Heart right ventricle (tissue), 16 donors: ENCODE measurements around the gene SLC2A6. TPM values are rescaled to one million over a fixed set of nuclear protein-coding genes. Genes with fewer than 3 reads are reported as not detected.

Experiments
- ATAC-seq, 8 donors: fragments of 200-7000 bp; cut with Tn5 transposase; one replicate each; pipeline ENCODE4 v1.9.1; 2020; ENCODE audit warnings: mild to moderate bottlenecking in 8 of 8, moderate library complexity in 8 of 8, moderate number of reproducible peaks in 1 of 8
- DNase-seq, 2 donors: peaks; one replicate each; pipeline ENCODE4 v3.0.0-alpha.2; 2020
- H3K27ac ChIP-seq, 10 donors: fragments of 200-600 bp; sonication (generic) in 2 of 10; one replicate each; pipeline versions ENCODE4 v1.5.0 to v1.8.0; 2020 to 2022; ENCODE audit warnings: mild to moderate bottlenecking in 3 of 10
- H3K27me3 ChIP-seq, 7 donors: fragments of 200-600 bp; one replicate each; pipeline ENCODE4 v1.8.0; 2021 to 2022; ENCODE audit warnings: mild to moderate bottlenecking in 2 of 7
- H3K36me3 ChIP-seq, 9 donors: fragments of 200-600 bp; sonication (generic) in 1 of 9; one replicate each; pipeline versions ENCODE4 v1.5.0 to v1.8.0; 2020 to 2022; ENCODE audit warnings: mild to moderate bottlenecking in 2 of 9
- H3K4me1 ChIP-seq, 9 donors: fragments of 200-600 bp; sonication (generic) in 1 of 9; one replicate each; pipeline versions ENCODE4 v1.5.0 to v1.8.0; 2020 to 2022; ENCODE audit warnings: mild to moderate bottlenecking in 4 of 9
- H3K4me3 ChIP-seq, 10 donors: fragments of 200-600 bp; sonication (generic) in 2 of 10; one replicate each; pipeline versions ENCODE4 v1.5.0 to v1.8.0; 2020 to 2022; ENCODE audit warnings: mild to moderate bottlenecking in 7 of 10, moderate library complexity in 2 of 10
- H3K9me3 ChIP-seq, 11 donors: fragments of 200-600 bp in 10 of 11; sonication (generic) in 2 of 11; one replicate each; pipeline versions ENCODE4 v1.5.0 to v1.8.0; 2013 to 2022; ENCODE audit warnings: mild to moderate bottlenecking in 2 of 11, control low read depth in 1 of 11, moderate library complexity in 1 of 11
- WGBS, 2 donors: extraction: QIAGEN DNeasy Blood & Tissue Kit; methylation state at CpG; one replicate each; pipeline ENCODE4 v1.1.7; 2013; ENCODE audit warnings: inconsistent platforms in 1 of 2; 5-methylcytosine and 5-hydroxymethylcytosine counted together
- intact Hi-C, 10 donors: fragments of 100-400 bp; cut with DNase I; formaldehyde crosslinking; loops; one replicate each; pipeline versions ENCODE4 v1.11.1 to v1.14.2; 2022
- polyA plus RNA-seq, 2 donors: library from polyadenylated mRNA; stranded (reverse); fragments of 200-250 nt; gene quantifications; one replicate each; pipeline ENCODE4 v1.2.3, GENCODE V29; 2013
- total RNA-seq, 10 donors: library from RNA; stranded (reverse); fragmentation: NEBNext Ultra II Directional in 3 of 10; extraction: Animal tissue kit (Norgen Biotek cat#: 25700) in 3 of 10; gene quantifications; one replicate each; pipeline versions ENCODE4 v1.2.1 to v1.2.4, GENCODE V29; 2021 to 2023
- TF ChIP-seq, protein P1 (sequence below), 9 donors: fragments of 200-600 bp; sonication (generic) in 2 of 9; IDR thresholded peaks; one replicate each; pipeline versions ENCODE4 v1.5.0 to v1.8.0; 2021 to 2022; ENCODE audit warnings: antibody characterized with exemption in 9 of 9, mild to moderate bottlenecking in 5 of 9, moderate library complexity in 1 of 9
- donor health status: Arrhythmogenic right ventricular cardiomyopathy.
- donor health status: ischemic (EF 13 %, LVEDD 7.1; RV severe dilation, severe dysfunction).
- donor health status: healthy with polysubstance abuse.
- donor health status: DM: no; HTN: yes; CAD: no.
- donor health status: DM: no; HTN: no; CAD: no.
- donor health status: ischemic (EF 25% LVEDD 6.9; RV normal size, moderate dysfunction).
- donor health status: ischemic (EF 25% LVEDD 5.7; RV mildly dilated, moderate dysfunction).
- donor health status: healthy.
- donor health status: DM: yes; HTN: yes; CAD: no.
- donor health status: Ischemic cardiomyopathy.
- donor health status: ischemic (EF 35%, LVEDD 5.7; RV mildly dilated, moderate dysfunction).
- donor health status: nonischemic (EF 11% LVEDD 7.7; RV severe dilation, severe dysfunction).
- donor health status: DM: yes; HTN: yes; CAD: no.
- donor health status: PGD.
- donor health status: ischemic (EF 29% LVEDD 5.4; RV normal size, mild dysfunction).
- donor health status: nonischemic (EF 23%, LVEDD 6.1; RV moderate dilation, normal function).

Gene SLC2A6
- total and polyA plus RNA-seq, 12 donors: 1.3 to 7.0 (median 2.5) TPM

DNA sequence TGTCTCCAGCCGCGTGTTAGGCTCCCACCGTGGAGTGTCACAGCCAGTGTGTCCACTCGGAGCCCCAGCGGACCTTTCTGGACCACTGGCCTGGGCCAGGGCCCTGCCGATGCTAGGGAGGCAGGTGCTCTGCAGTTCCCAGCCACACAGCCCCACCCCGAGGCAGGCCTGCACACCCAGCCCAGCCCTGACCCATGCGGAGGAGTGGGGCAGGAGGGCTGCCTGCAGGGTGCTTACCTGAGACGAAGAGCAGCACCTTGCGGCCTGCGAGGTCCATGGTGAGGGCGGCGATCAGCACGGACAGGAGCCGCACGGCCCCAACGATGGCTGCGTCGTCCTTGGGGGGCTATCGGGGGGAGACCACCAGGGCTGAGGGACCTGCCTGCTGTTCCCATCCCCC is 5.2 kb downstream of the SLC2A6 start:
- H3K4me3 ChIP-seq: no peak overlapping the region
- H3K36me3 ChIP-seq: peaks cover 0 to 58% (median 0%) of the 10 kb centered on the region in 9 donors
- WGBS, 2 donors: 91 to 93% methylated on average over 20 of the region's 20 CpGs
- intact Hi-C loops: no loop called here
- TF ChIP-seq, protein P1, sequence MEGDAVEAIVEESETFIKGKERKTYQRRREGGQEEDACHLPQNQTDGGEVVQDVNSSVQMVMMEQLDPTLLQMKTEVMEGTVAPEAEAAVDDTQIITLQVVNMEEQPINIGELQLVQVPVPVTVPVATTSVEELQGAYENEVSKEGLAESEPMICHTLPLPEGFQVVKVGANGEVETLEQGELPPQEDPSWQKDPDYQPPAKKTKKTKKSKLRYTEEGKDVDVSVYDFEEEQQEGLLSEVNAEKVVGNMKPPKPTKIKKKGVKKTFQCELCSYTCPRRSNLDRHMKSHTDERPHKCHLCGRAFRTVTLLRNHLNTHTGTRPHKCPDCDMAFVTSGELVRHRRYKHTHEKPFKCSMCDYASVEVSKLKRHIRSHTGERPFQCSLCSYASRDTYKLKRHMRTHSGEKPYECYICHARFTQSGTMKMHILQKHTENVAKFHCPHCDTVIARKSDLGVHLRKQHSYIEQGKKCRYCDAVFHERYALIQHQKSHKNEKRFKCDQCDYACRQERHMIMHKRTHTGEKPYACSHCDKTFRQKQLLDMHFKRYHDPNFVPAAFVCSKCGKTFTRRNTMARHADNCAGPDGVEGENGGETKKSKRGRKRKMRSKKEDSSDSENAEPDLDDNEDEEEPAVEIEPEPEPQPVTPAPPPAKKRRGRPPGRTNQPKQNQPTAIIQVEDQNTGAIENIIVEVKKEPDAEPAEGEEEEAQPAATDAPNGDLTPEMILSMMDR (IDR thresholded peaks at IDR 0.05): no peak
- ATAC-seq (no peak), DNase-seq (no peak)
- no peak overlapping the region for H3K27ac ChIP-seq
- H3K4me1 ChIP-seq: peaks cover 4 to 59% (median 10%) of the 10 kb centered on the region in 9 donors
- H3K27me3 ChIP-seq: no peaks in the 10 kb centered on the region
- H3K9me3 ChIP-seq: no peaks in the 10 kb centered on the region

DNA sequence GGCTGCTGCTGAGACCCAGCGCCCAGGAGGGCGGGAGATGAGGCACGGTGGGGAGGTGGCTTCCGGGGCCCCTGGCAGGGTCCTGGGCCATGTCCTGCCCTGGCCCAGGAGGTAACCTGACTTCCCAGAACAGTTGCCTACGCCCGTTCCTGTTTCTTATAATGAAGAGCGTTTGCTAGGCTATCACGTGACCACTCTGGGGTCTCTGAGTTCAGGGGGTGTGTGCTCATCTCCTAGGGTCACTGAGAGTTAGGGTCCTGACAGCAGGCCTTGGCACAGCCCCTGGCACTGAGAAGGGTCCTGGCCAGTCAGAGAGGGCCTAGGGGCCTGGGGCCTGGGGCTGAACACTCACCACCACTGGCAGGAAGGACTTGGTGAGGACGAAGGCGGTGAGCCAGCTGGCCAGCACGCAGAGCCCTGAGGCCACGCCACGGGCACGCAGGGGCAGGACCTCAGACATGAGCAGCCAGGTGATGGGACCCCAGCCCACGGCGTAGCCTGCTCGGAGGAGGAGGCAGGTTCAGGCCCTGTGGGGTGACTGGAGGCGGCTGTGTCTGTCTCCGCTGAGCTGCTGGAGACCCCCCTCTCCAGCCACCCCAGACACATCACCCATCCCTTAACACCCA is 6.0 kb downstream of the SLC2A6 start:
- H3K27me3 ChIP-seq: no peaks in the 10 kb centered on the region
- TF ChIP-seq, protein P1 (IDR thresholded peaks at IDR 0.05): no peak
- H3K9me3 ChIP-seq: no peaks in the 10 kb centered on the region
- DNase-seq: no peak
- peaks cover 0 to 64% (median 0%) of the 10 kb centered on the region in 9 donors for H3K36me3 ChIP-seq
- H3K4me1 ChIP-seq: peaks cover 0 to 51% (median under 1%) of the 10 kb centered on the region in 9 donors
- H3K4me3 ChIP-seq: no peak overlapping the region
- 86 to 88% methylated on average over 19 of the region's 19 CpGs for WGBS, 2 donors
- ATAC-seq: no peak
- intact Hi-C loops: no loop called here
- H3K27ac ChIP-seq: no peak overlapping the region

- 88 to 89% methylated on average over 11 of the region's 11 CpGs for WGBS, 2 donors
- no peak for ATAC-seq
- intact Hi-C loops: no loop called here
- Histone ChIP-seq H3K27ac (no peak overlapping the region), H3K36me3 (peaks cover 0 to 64% (median 0%) of the 10 kb centered on the region in 9 donors), H3K4me3 (no peak overlapping the region), H3K4me1 (peaks cover 0 to 45% (median 0%) of the 10 kb centered on the region in 9 donors), H3K9me3 (no peaks in the 10 kb centered on the region), H3K27me3 (no peaks in the 10 kb centered on the region)
- TF ChIP-seq, protein P1 (IDR thresholded peaks at IDR 0.05): no peak
- DNase-seq: no peak
Measured at GRCh38 chr9:133472277-133472645, 6.6 kb downstream of the SLC2A6 start.

- Histone ChIP-seq H3K9me3 (no peaks in the 10 kb centered on the region), H3K27me3 (no peaks in the 10 kb centered on the region), H3K27ac (no peak overlapping the region), H3K36me3 (peaks cover 0 to 62% (median 0%) of the 10 kb centered on the region in 9 donors), H3K4me3 (no peak overlapping the region), H3K4me1 (peaks cover 0 to 39% (median 0%) of the 10 kb centered on the region in 9 donors)
- no peak for DNase-seq
- TF ChIP-seq, protein P1 (IDR thresholded peaks at IDR 0.05): no peak
- no peak for ATAC-seq
- WGBS, 2 donors: 85 to 87% methylated on average over 27 of the region's 27 CpGs
- intact Hi-C loops: no loop called here
Measured at GRCh38 chr9:133471551-133472276, 7.2 kb downstream of the SLC2A6 start.
